AG04449 (cell line): ENCODE data around the gene CTDSP2.

Experiments
- CTCF ChIA-PET: fragments of 350-600 bp; formaldehyde crosslinking; extraction: SDS; loops from one replicate; lab custom pipeline; 2021; ENCODE audit warnings: antibody characterized with exemption; lab: Yijun Ruan, JAX
- POLR2A ChIA-PET: fragments of 400-600, 350-600 bp; formaldehyde crosslinking; extraction: SDS; loops from one replicate; lab custom pipeline; 2020; ENCODE audit warnings: antibody characterized with exemption, inconsistent platforms; lab: Yijun Ruan, JAX
- DNase-seq: peaks from one replicate; pipeline ENCODE4 v3.0.0-alpha.2; 2010; ENCODE audit warnings: low read depth, low spot score
- H3K4me3 ChIP-seq: 2 replicates; pipeline ENCODE4 v1.5.1; 2011; ENCODE audit warnings: low read depth, mild to moderate bottlenecking, control low read depth, low read length
- CTCF ChIP-seq: IDR thresholded peaks from one replicate; pipeline ENCODE4 v1.5.1; 2011; ENCODE audit warnings: mild to moderate bottlenecking, moderate library complexity, low read length, control low read depth, inconsistent platforms; ENCODE audit not compliant: insufficient read depth; ENCODE audit errors: missing control alignments

The CTDSP2 gene

GRCh38 chr12:57848208-57848607 lies 1.7 kb upstream of the CTDSP2 start:
- TF ChIP-seq CTCF, result no peak

DNA sequence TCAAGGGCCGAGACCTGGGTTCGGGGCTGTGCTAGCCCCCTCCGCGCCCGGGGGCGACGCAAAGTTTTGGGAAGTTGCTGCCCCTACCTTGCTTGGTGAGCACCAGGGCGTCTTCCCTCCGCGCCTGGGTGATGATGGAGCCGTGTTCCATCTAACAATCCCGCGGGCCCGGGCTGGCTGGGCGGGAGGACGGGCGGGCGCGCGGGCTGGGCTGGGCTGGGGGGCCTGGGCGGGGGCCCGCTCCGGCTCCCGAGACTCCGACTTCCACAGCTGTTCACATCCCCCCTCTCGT lies 298 bp downstream of the CTDSP2 start:
- DNase-seq, result no peak
- CTCF ChIA-PET, result interaction anchor here (1.1 to 18.0 kb wide), 4 partner anchors 14 to 63 kb away, joined by 3 to 484 read pairs (median 6); no protein-coding TSS in a partner anchor
- TF ChIP-seq CTCF, result no peak
- peak overlapping the region; percentile 99 for H3K4me3 ChIP-seq
- POLR2A ChIA-PET, result interaction anchor here (0.6 to 5.6 kb wide), 10 partner anchors 9 to 74 kb away, joined by 3 to 82 read pairs (median 11); partner anchors contain the start of genes AVIL and EEF1AKMT3

More at GRCh38 chr12:57848208-57848607, 1.7 kb upstream of the CTDSP2 start:
- POLR2A ChIA-PET, result interaction anchor here (0.6 kb wide), 1 partner anchor 49 kb away, joined by 3 read pairs; no protein-coding TSS in a partner anchor
- CTCF ChIA-PET, result interaction anchor here (0.9 to 18.0 kb wide), 4 partner anchors 10 to 54 kb away, joined by 3 to 484 read pairs (median 4); no protein-coding TSS in a partner anchor
- no peak for DNase-seq
- H3K4me3 ChIP-seq, result no peak overlapping the region

DNA sequence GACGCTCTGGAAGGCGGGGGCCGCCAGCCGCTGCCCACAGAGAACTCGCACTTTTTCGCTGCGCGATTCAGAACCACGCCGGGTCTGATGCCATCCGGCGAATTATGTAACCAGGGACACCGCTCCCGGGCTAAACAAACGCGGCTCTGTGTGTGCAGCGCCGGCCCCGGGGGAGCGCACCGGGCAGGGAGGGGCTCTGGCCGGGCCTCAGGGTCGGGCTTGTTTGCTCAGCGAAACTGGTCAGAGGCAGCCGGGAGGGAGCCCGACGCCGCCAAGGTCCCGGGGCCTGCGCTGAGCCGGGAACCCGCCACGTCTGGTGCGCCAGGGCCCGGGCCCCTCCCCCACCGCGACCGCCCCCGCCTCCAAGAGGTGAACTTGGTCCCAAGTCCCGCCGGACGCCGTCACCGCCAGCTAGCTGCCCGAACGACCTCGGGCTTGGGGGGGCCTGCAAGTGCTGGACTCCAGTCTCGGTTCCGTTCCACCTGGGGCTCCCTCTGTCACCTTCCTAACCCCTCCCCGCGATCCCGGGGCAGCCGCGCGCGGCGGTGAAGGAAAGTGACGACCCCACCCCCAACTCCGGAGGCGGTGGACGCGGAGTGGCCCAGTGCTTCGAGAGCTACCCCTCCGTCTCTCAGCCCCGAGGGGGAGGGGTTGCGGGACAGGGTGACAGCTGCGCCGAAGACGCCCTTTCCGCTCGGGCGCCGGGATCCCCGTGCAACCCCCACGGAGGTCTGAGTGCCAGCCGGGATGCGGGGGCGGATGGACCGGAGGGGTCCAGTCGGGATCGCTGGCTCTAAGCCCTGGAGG lies 848 bp downstream of the CTDSP2 start:
- POLR2A ChIA-PET, result interaction anchor here (0.6 to 5.6 kb wide), 10 partner anchors 8 to 73 kb away, joined by 3 to 82 read pairs (median 11); partner anchors contain the start of genes AVIL and EEF1AKMT3
- no peak for DNase-seq
- no peak for TF ChIP-seq CTCF
- CTCF ChIA-PET, result interaction anchor here (1.3 to 18.0 kb wide), 7 partner anchors 9 to 62 kb away, joined by 3 to 484 read pairs (median 4); no protein-coding TSS in a partner anchor
- H3K4me3 ChIP-seq, result peak overlapping the region; percentile 99

DNA sequence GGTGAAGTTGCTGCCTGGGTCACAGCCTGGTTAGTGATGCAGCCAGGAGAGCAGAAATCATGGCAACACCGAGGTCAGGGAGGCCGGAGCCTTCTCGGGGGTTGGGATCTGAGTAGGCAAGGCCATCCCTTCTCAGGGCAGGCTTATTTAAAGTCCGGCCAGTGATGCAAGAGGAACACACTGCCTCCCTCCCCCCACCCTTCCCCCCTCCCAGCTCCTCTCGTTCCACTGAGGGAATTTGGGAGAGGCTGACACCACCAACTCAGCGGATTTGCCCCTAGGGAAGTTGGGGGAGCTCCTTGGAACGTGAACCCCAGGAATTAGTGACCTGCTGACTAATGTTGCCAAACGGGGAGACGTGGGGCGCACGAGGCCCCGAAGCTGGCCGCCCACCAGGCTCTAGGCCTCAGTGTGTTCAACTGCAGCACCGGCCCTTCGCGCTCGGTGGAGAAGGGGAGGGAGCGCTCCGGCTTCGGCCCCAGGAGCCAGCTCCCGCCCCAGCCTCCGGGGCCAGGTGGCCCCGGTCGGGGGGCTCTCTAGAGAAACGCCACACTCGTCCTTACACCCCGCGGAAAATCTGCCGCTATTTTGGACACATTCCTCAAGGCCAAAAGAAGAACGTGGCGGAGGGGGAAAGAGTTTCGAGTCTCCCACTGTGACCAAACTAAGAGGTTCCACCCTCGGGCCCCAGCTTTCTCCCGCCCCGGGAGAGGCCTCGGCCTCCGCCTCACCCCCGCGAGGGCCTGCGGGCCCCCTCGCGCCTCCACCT lies 1.6 kb downstream of the CTDSP2 start:
- no peak for DNase-seq
- ChIA-PET POLR2A (interaction anchor here (0.6 to 5.6 kb wide), 8 partner anchors 9 to 125 kb away, joined by 3 to 82 read pairs (median 9); no protein-coding TSS in a partner anchor), CTCF (interaction anchor here (0.7 to 18.0 kb wide), 9 partner anchors 9 to 119 kb away, joined by 3 to 484 read pairs (median 4); no protein-coding TSS in a partner anchor)
- peak overlapping the region; percentile 99 for H3K4me3 ChIP-seq
- no peak for TF ChIP-seq CTCF

DNA sequence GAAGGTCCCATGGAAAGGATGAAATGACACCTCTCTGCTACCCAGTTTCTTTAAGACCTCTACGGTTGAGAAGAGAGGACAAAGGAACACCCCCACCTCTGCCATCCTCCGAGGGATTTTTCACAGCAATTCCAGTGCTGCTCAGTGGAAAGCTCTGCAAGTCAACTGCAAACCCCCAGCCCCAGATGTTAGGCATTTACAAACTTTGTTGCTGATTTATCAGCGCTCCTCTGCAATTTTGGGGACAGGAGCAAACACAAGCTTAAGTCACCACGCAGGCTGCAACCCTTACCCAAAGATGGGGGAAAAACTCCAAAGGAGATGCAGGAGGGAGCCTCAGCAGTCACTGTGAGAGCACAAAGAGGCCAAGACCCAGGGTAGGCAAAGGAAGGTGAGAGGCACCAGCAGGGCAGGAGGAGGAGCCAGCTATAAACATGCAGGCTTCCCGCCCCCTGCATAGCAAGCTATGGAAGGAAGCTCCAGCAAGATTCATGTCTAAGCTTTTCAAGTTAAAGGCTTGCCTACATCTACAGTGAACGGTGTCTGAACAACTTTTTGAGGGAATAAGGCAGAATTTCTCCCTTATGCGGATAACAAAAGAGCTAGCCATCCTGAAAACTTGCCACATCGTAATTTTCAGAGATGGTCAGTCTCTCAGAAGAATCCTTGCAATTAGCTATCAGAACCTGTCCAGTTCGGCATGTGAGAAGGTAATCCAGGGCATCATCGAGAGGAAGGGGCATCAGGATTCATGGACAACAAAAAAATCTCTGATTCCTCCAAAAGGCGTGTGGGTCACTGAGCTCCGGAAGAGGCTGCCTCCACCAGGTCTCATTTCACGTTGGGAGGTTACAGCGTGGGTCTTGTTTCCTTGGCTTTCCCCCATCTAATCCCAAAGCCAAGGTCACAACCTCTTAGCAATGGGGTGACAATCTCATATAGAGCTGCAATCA lies 3.9 kb downstream of the CTDSP2 start:
- H3K4me3 ChIP-seq, result peak overlapping the region; percentile 99
- ChIA-PET CTCF (interaction anchor here (0.8 to 18.0 kb wide), 12 partner anchors 8 to 60 kb away, joined by 3 to 484 read pairs (median 4); partner anchors contain the start of gene TSFM), POLR2A (interaction anchor here (5.6 kb wide), 1 partner anchor 53 kb away, joined by 82 read pairs; no protein-coding TSS in a partner anchor)
- DNase-seq, result no peak
- TF ChIP-seq CTCF, result no peak
